HG02678 (cell line): Measurements from ENCODE around the gene AUNIP.

Source experiments
- ATAC-seq: cut with Tn5 transposase; IDR thresholded peaks from one replicate; pipeline ENCODE4 v1.9.1; 2021; ENCODE audit warnings: mild to moderate bottlenecking, moderate library complexity; ENCODE audit not compliant: unreplicated experiment

The AUNIP gene

DNA sequence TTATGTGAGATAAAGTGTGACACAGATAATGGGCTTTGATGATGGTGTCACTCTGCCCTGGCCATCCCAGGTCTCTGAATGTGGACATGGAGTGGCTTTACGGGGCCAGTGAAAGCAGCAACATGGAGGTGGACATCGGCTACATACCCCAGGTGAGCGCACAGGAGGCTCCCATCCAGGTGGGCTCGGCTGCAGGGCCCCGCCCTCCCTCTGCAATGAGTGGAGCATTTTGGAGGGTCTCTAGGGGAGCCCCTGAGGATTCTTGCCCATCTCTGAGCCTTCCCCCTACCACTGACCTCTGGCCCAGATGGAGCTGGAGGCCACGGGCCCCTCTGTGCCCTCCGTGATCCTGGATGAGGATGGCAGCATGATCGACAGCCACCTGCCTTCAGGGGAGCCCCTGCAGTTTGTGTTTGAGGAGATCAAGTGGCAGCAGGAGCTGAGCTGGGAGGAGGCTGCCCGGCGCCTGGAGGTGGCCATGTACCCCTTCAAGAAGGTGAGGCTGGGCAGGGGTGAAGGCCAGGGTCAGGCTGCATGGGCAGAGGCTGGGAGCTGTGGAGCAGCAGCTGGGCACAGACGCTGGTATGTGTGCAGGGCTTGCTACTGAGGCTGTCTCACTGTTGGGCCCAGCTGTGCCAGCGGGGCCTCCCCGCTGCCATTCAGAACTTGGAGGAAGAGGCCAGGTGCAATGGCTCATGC is 47.7 kb downstream of the AUNIP start:
- ATAC-seq, result no peak

GRCh38 chr1:25810341-25811299 is 48.6 kb downstream of the AUNIP start:
- peak; percentile 45 for ATAC-seq

GRCh38 chr1:25809929-25810328 is 49.3 kb downstream of the AUNIP start:
- ATAC-seq, result no peak

GRCh38 chr1:25809283-25809926 is 49.9 kb downstream of the AUNIP start:
- ATAC-seq, result no peak

DNA sequence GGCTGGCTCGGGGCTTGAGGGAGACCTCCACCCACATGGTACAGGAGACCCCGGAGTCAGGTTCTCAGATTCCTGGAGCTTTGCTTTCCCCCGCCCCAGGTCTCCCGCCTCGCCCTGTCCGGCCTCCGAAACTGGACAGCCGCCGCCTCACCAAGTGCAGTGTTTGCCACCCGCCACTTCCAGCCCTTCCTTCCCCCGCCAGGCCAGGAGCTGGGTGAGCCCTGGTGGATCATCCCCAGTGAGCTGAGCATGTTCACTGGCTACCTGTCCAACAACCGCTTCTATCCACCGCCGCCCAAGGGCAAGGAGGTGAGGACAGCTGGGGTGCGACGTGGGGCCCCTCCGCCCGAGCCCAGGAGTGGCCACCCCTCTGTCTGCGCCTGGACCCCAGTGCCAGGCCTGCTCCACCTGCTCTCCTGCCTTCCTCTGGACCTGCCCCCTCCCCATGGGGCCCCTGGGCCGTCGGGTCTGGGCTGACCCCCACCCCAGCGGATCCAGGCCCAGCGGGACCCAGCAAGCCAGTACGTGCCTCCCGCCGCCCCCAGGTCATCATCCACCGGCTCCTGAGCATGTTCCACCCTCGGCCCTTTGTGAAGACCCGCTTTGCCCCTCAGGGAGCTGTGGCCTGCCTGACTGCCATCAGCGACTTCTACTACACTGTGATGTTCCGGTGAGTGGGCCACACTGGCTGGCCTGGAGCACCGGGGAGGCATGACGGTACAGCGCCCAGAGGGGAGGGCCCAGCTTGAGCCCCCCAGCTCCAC is 50.6 kb downstream of the AUNIP start:
- no peak for ATAC-seq

- no peak for ATAC-seq
Observed at GRCh38 chr1:25807480-25808390, 51.5 kb downstream of the AUNIP start.

GRCh38 chr1:25806418-25806817 is 52.8 kb downstream of the AUNIP start:
- ATAC-seq, result no peak

DNA sequence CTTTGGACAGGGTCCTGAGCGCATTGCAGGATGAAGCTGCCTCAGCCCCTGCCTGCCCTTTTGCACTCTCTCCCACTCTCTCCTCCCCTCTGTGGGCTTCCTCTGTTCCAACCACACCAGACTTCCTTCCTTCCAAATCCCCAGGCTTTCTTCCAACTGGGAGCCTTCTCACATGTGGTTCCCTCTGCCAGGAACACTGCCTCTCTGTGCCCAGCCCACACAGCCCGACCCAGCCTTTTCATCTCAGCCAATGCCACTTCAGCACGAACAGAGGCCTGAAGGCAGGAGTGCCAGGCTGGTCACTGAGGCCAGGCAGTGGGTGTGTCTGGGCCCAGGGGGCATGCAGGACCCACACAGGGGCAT is 53.4 kb downstream of the AUNIP start:
- no peak for ATAC-seq

- ATAC-seq, result no peak
Observed at GRCh38 chr1:25804964-25805862, 54.0 kb downstream of the AUNIP start.

- ATAC-seq, result no peak
Observed at GRCh38 chr1:25804244-25804963, 54.9 kb downstream of the AUNIP start.

DNA sequence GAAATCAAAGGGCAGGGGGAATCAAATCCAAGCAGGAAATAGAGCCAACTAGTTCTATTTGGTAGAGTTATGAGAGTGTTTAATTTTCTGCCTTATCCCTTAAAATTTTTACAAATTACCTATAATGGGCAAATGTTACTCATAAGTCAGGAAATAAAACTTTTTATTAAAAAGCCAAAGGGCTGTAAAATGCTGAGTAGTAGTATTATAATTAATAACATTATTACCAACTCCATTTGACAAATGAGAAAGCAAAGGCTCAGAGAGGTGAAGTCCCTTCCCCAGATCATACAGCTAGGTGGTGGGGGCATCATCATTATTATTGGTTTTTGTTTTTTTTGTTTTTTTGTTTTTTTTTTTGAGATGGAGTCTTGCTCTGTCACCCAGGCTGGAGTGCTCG is 55.9 kb downstream of the AUNIP start:
- ATAC-seq, result no peak

DNA sequence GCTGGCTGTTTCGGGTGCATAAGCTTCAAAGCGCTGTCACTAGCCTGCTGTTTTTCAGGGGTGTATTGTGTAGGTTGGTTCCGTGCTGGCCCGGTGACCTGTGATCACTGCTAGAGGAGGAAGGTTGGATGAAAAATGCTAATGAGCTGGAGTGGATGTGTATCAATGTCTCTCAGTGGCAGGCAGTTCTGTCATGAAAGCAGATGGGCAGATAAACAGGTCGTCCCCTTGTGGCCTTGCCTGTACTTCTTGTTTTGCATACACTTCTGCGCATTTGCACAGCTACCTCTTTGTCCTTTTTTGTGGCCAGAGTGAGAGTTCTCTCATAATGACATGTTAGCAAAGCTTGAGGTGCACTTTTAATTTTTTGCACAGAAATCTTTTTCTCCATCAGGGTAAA is 56.3 kb downstream of the AUNIP start:
- peak; percentile 62 for ATAC-seq

DNA sequence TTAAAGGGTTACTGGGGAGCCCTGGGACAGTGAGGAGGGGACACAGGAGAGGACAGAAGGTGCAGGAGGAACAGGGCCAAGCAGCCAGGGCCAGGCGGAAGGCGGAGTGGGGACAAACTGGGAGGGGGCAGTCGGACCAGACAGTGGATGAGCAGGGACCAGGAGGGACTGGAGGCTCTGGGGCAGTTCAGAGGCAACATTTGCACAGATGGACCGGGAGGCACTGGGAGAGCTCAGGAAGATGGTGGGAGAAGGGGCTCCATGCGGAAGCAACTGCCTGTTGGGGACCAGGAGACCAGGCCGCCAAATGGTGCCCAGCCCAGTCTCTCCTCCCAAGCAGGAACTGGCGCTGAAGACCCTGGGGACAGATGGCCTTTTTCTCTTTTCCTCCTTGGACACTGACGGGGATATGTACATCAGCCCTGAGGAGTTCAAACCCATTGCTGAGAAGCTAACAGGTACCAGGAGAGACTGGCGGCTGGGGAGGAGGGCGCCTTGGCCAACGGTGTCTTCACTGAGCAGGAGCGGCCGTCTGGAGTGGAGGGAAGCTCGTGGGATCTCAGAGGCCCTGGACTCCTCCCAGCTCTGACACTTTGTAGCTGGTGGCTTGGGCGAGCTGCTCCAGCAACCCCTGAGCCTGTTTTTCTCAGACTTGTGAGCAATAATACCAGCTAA is 58.4 kb downstream of the AUNIP start:
- no peak for ATAC-seq

DNA sequence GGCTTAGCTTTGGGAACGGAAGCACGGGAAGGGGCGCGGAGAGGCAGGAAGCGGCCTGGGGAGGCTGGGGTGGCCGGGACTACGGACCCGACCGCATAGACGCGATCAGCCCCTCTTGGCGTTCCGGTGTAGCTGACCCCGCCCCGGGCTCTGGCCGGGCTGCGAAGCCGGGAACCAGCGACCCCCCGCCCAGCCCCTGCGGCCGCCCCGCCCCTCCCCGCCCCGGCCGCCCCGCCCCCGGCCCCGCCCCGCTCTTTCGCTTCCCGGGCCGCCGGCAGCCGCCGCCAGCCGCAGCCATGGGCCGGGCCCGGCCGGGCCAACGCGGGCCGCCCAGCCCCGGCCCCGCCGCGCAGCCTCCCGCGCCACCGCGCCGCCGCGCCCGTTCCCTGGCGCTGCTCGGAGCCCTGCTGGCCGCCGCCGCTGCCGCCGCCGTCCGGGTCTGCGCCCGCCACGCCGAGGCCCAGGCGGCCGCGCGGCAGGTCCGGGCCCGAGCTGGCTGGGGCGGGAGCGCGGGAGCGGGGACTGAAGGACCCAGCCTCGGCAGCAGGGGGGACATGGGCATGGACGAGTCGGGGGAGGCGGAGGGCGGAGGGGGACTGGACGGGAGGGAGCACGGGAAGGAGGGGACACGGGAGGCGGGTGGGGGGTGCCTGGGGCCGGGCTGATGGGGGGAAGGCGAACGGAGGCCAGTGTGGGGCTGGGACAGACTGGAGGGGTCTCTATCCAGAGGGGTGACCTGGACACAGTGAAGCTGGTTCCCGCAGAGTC is 59.1 kb downstream of the AUNIP start, which contains the start of gene SELENON:
Gene SELENON (plus strand): TSS at position 259 of the 768 bp plus-strand sequence. CDS start 38 bp downstream, at position 297.
- ATAC-seq, result no peak

GRCh38 chr1:25799352-25799934 is 59.8 kb downstream of the AUNIP start:
- no peak for ATAC-seq

GRCh38 chr1:25798666-25799351 is 60.4 kb downstream of the AUNIP start:
- no peak for ATAC-seq
